ENCODE data around the gene RNASE7. TPM values are rescaled to one million over a fixed set of nuclear protein-coding genes. Genes with fewer than 3 reads are reported as not detected.

Gene RNASE7
- total RNA-seq, 2 donors from 2014 or later = not detected

GRCh38 chr14:21089877-21090193 is 47.7 kb downstream of the RNASE7 start:
- no peak for TF ChIP-seq CTCF (IDR thresholded peaks at IDR 0.05)
- no peak overlapping the region for H3K27ac ChIP-seq
- no peak overlapping the region for H3K4me3 ChIP-seq
- H3K4me1 ChIP-seq = peaks cover 0 to 31% of the 10 kb centered on the region in 2 donors
- H3K9me3 ChIP-seq = no peaks in the 10 kb centered on the region
- peaks cover 52% of the 10 kb centered on the region for H3K36me3 ChIP-seq
- no peak for DNase-seq (ENCODE audit: low spot score)
- no peaks in the 10 kb centered on the region for H3K27me3 ChIP-seq

GRCh38 chr14:21090194-21090939 is 48.2 kb downstream of the RNASE7 start:
- Histone ChIP-seq H3K4me1 (peaks cover 0 to 31% of the 10 kb centered on the region in 2 donors), H3K27ac (no peak overlapping the region), H3K27me3 (no peaks in the 10 kb centered on the region)

GRCh38 chr14:21090940-21091663 is 48.9 kb downstream of the RNASE7 start:
- H3K27me3 ChIP-seq = no peaks in the 10 kb centered on the region
- H3K27ac ChIP-seq = no peak overlapping the region
- no peak for DNase-seq (ENCODE audit: low spot score)
- peaks cover 0 to 34% of the 10 kb centered on the region in 2 donors for H3K4me1 ChIP-seq
- no peak for TF ChIP-seq CTCF (IDR thresholded peaks at IDR 0.05)
- H3K36me3 ChIP-seq = peaks cover 39% of the 10 kb centered on the region
- H3K4me3 ChIP-seq = no peak overlapping the region
- H3K9me3 ChIP-seq = no peaks in the 10 kb centered on the region

More at GRCh38 chr14:21090194-21090939, 48.2 kb downstream of the RNASE7 start:
- peaks cover 47% of the 10 kb centered on the region for H3K36me3 ChIP-seq
- no peaks in the 10 kb centered on the region for H3K9me3 ChIP-seq
- peak; percentile 36 to 55 for TF ChIP-seq CTCF (IDR thresholded peaks at IDR 0.05)
- no peak overlapping the region for H3K4me3 ChIP-seq
- no peak for DNase-seq (ENCODE audit: low spot score)

DNA sequence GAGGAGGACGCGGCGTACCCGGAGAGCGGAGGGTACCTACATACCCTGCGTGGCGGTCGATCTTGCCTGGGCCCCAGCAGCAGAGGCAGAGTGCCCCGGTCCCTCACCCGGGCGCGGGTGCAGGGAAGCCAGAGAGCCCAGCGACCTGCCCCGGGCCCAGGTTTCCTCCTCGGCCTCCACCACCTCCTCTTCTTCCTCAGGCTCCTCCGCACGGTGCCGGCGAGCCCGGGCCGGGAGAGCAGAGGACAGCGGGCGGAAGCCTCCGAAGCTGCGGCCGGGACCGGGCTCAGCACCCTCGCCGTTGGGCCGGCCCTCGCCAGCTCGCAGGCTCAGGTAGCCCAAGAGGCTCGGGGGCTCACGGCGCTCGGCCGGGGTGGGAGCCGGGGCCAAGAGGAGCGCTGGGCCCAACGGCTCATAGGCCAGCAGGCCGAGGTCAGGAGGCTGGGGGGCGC is 49.7 kb downstream of the RNASE7 start:
- TF ChIP-seq CTCF (IDR thresholded peaks at IDR 0.05) = no peak
- Histone ChIP-seq H3K27me3 (no peaks in the 10 kb centered on the region), H3K9me3 (no peaks in the 10 kb centered on the region), H3K27ac (no peak overlapping the region), H3K4me1 (peaks cover 0 to 41% of the 10 kb centered on the region in 2 donors), H3K4me3 (no peak overlapping the region), H3K36me3 (peaks cover 39% of the 10 kb centered on the region)
- DNase-seq (ENCODE audit: low spot score) = no peak

DNA sequence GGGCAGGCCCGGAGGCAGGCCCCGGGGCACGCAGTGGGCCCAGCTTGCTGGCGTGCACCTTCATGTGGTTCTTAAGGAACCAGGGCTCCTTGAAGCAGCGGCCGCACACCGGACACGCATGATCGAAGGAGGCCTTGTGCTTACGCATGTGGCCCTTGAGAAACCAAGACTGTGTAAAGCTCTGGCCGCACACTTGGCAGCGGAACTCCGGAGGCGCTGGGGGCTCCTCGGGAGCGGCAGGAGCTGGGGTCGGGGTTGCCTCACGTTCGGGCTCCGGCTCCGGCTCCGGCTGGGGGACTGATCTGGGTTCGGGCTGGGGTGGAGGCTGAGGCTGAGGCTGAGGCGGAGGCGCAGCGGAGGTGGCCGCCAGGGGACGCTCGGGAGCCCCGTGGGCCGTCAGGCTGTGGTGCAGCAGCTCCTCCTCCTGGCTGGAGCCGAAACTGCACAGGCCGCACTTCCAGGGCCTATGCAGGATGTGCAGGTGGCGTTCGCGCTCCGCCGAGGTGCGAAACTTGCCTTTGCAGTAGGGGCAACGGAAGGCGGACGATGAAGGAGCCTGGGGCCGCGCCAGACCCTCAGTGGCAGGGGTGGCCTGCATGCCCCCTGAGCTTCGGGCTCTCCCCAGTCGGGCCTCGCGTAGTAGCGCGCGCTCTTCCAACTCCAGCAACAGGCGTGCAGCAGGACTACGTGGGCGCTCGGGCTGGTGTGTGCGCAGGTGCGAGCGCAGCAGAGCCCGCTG is 50.3 kb downstream of the RNASE7 start:
- Histone ChIP-seq H3K27me3 (no peaks in the 10 kb centered on the region), H3K9me3 (no peaks in the 10 kb centered on the region), H3K27ac (no peak overlapping the region), H3K4me1 (peaks cover 0 to 43% of the 10 kb centered on the region in 2 donors), H3K4me3 (no peak overlapping the region), H3K36me3 (peaks cover 39% of the 10 kb centered on the region)
- TF ChIP-seq CTCF (IDR thresholded peaks at IDR 0.05) = peak; percentile 100
- DNase-seq (ENCODE audit: low spot score) = peak; percentile 80

Measured in right atrium auricular region (tissue), 2 donors.